HepG2 (cell line): ENCODE measurements around the gene CBY1. TPM values are rescaled to one million over a fixed set of nuclear protein-coding genes. Genes with fewer than 3 reads are reported as not detected.

ENCODE experiments used
- AFF4 ChIP-seq: sonication (generic); formaldehyde crosslinking; IDR thresholded peaks from 2 replicates; pipeline ENCODE4 v1.4.0; 2020; ENCODE audit warnings: missing genetic modification reagents
- ARNT2 ChIP-seq: sonication (generic); formaldehyde crosslinking; IDR thresholded peaks from 2 replicates; pipeline ENCODE4 v1.8.0; 2022; ENCODE audit warnings: mild to moderate bottlenecking, low read depth, missing genetic modification reagents, moderate library complexity
- NKX3-1 ChIP-seq: sonication (generic); formaldehyde crosslinking; IDR thresholded peaks from 2 replicates; pipeline ENCODE4 v1.5.0; 2020; ENCODE audit warnings: missing genetic modification reagents
- NR2C2 ChIP-seq: sonication (generic); formaldehyde crosslinking; IDR thresholded peaks from 2 replicates; pipeline ENCODE4 v1.4.0; 2020; ENCODE audit warnings: missing genetic modification reagents, mild to moderate bottlenecking, moderate library complexity, borderline replicate concordance
- SNAI1 ChIP-seq: sonication (generic); formaldehyde crosslinking; IDR thresholded peaks from 2 replicates; pipeline ENCODE4 v1.5.0; 2020; ENCODE audit warnings: mild to moderate bottlenecking, missing genetic modification reagents, borderline replicate concordance
- THAP8 ChIP-seq: sonication (generic); formaldehyde crosslinking; IDR thresholded peaks from 2 replicates; pipeline ENCODE4 v1.5.1; 2020; ENCODE audit warnings: missing genetic modification reagents, mild to moderate bottlenecking, borderline replicate concordance
- XRCC5 ChIP-seq: fragments of 200-400 bp; formaldehyde crosslinking; optimal IDR thresholded peaks from 2 replicates; pipeline ENCODE3; 2017; ENCODE audit warnings: mild to moderate bottlenecking, low read length
- ZNF142 ChIP-seq: sonication (generic); formaldehyde crosslinking; IDR thresholded peaks from 2 replicates; pipeline ENCODE4 v1.4.0; 2020; ENCODE audit warnings: missing genetic modification reagents
- ZNF34 ChIP-seq: sonication (generic); formaldehyde crosslinking; IDR thresholded peaks from 2 replicates; pipeline ENCODE4 v1.4.0; 2020; ENCODE audit warnings: mild to moderate bottlenecking, missing genetic modification reagents, borderline replicate concordance
- ZNF543 ChIP-seq: sonication (generic); formaldehyde crosslinking; IDR thresholded peaks from 2 replicates; pipeline ENCODE4 v1.4.0; 2020; ENCODE audit warnings: mild to moderate bottlenecking, missing genetic modification reagents
- ZNF549 ChIP-seq: sonication (generic); formaldehyde crosslinking; IDR thresholded peaks from 2 replicates; pipeline ENCODE4 v1.5.0; 2020; ENCODE audit warnings: missing genetic modification reagents
- ZNF792 ChIP-seq: IDR thresholded peaks from 2 replicates; pipeline ENCODE4 v1.6.1; 2016
- polyA plus RNA-seq, 8 experiments: library from polyadenylated mRNA; depleted of rRNA in 3 of 8; stranded (reverse) in 7 of 8; unstranded in 1 of 8; fragments of >200 nt; fragmentation: Illumina TruSeq in 4 of 8; extraction: Trizol in 4 of 8; gene quantifications; 2 replicates each; pipeline versions ENCODE4 v1.2.1 to v1.2.3, GENCODE V29; 2011 to 2016; ENCODE audit warnings: low read depth in 4 of 8, missing spikeins in 1 of 8, mixed read lengths in 1 of 8; ENCODE audit not compliant: insufficient read depth in 1 of 8
- total RNA-seq, 5 experiments: library from RNA; depleted of rRNA; stranded (reverse); fragments of >200 nt; fragmentation: Illumina TruSeq; extraction: Trizol; gene quantifications; 2 replicates each; pipeline ENCODE4 v1.2.3, GENCODE V29; 2016; ENCODE audit warnings: low read depth in 1 of 5
- TF ChIP-seq, protein P1 (sequence below): sonication (generic); formaldehyde crosslinking; conservative IDR thresholded peaks from 2 replicates; pipeline ENCODE4 v1.8.1; 2023; ENCODE audit warnings: missing genetic modification reagents
- TF ChIP-seq, protein P2 (sequence below): IDR thresholded peaks from 2 replicates; pipeline ENCODE4 v1.6.1; 2016; ENCODE audit warnings: low read depth, control low read depth

CBY1 gene
- total and polyA plus RNA-seq, 2 of the 13 experiments (the other 11 are each of a cell fraction or from before 2014, with no cell fraction given) = 19.7 to 20.3 TPM

GRCh38 chr22:38700789-38701628, 44.6 kb downstream of the CBY1 start, which contains the start of gene JOSD1 (continued):
- TF ChIP-seq ZNF142 (CRISPR knock-in tag) (peak; percentile 100), ZNF34 (CRISPR knock-in tag) (no peak), SNAI1 (CRISPR knock-in tag) (no peak), ZNF792 (0 out of 2 replicates have a peak, but pooled peaks have one; percentile 3), ZNF549 (CRISPR knock-in tag) (no peak), NKX3-1 (CRISPR knock-in tag) (no peak; the same call in 1 of the 2 replicates), THAP8 (no peak), AFF4 (CRISPR knock-in tag) (no peak), XRCC5 (peak; percentile 23), NR2C2 (CRISPR knock-in tag) (peak; percentile 37; the same call in 1 of the 2 replicates), ARNT2 (CRISPR knock-in tag) (peak; percentile 92), ZNF543 (CRISPR knock-in tag) (peak; percentile 64; the same call in 1 of the 2 replicates)
- TF ChIP-seq, protein P1, sequence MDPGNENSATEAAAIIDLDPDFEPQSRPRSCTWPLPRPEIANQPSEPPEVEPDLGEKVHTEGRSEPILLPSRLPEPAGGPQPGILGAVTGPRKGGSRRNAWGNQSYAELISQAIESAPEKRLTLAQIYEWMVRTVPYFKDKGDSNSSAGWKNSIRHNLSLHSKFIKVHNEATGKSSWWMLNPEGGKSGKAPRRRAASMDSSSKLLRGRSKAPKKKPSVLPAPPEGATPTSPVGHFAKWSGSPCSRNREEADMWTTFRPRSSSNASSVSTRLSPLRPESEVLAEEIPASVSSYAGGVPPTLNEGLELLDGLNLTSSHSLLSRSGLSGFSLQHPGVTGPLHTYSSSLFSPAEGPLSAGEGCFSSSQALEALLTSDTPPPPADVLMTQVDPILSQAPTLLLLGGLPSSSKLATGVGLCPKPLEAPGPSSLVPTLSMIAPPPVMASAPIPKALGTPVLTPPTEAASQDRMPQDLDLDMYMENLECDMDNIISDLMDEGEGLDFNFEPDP (CRISPR knock-in tag) = no peak
- TF ChIP-seq, protein P2, sequence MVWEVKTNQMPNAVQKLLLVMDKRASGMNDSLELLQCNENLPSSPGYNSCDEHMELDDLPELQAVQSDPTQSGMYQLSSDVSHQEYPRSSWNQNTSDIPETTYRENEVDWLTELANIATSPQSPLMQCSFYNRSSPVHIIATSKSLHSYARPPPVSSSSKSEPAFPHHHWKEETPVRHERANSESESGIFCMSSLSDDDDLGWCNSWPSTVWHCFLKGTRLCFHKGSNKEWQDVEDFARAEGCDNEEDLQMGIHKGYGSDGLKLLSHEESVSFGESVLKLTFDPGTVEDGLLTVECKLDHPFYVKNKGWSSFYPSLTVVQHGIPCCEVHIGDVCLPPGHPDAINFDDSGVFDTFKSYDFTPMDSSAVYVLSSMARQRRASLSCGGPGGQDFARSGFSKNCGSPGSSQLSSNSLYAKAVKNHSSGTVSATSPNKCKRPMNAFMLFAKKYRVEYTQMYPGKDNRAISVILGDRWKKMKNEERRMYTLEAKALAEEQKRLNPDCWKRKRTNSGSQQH (CRISPR knock-in tag) = peak; percentile 76
